Fibroblast of lung (primary cell): ENCODE results near the gene BMP6. TPM values are rescaled to one million over a fixed set of nuclear protein-coding genes. Genes with fewer than 3 reads are reported as not detected.

Experiments
- DNase-seq, 2 donors: peaks; one replicate each; pipeline versions ENCODE4 v3.0.0 to v3.0.0-alpha.2; 2010; ENCODE audit warnings: low read depth in 2 of 2
- H2AFZ ChIP-seq: 2 replicates; pipeline ENCODE4 v1.5.1; 2012; ENCODE audit warnings: low read length, control low read depth, inconsistent platforms
- H3K27ac ChIP-seq: 2 replicates; pipeline ENCODE4 v1.5.1; 2011; ENCODE audit warnings: low read length, control low read depth; ENCODE audit not compliant: insufficient read depth
- H3K27me3 ChIP-seq: 2 replicates; pipeline ENCODE4 v1.5.1; 2011; ENCODE audit warnings: mild to moderate bottlenecking, low read length; ENCODE audit not compliant: control insufficient read depth, insufficient read depth
- H3K36me3 ChIP-seq: 2 replicates; pipeline ENCODE4 v1.5.1; 2011; ENCODE audit warnings: low read length; ENCODE audit not compliant: control insufficient read depth, insufficient read depth
- H3K4me1 ChIP-seq: 2 replicates; pipeline ENCODE4 v1.5.1; 2011; ENCODE audit warnings: low read length; ENCODE audit not compliant: control insufficient read depth, insufficient read depth; ENCODE audit errors: extremely low read depth
- H3K4me2 ChIP-seq: 2 replicates; pipeline ENCODE4 v1.5.1; 2011; ENCODE audit warnings: low read length, control low read depth; ENCODE audit not compliant: insufficient read depth; ENCODE audit errors: extremely low read depth
- H3K4me3 ChIP-seq, 4 experiments: fragments of 200-600 bp in 1 of 4; sonication (generic) in 1 of 4; replicated peaks in 1 of 4; 2 replicates each; pipeline ENCODE4 v1.5.1; 2011 to 2016; ENCODE audit warnings: low read length in 4 of 4, low read depth in 3 of 4, mild to moderate bottlenecking in 3 of 4, control low read depth in 2 of 4, inconsistent platforms in 1 of 4, mixed read lengths in 1 of 4; ENCODE audit not compliant: insufficient read depth in 1 of 4; ENCODE audit errors: control extremely low read depth in 1 of 4
- H3K79me2 ChIP-seq: 2 replicates; pipeline ENCODE4 v1.5.1; 2012; ENCODE audit warnings: mild to moderate bottlenecking, low read length, inconsistent platforms; ENCODE audit not compliant: control insufficient read depth, insufficient read depth
- H3K9ac ChIP-seq: 2 replicates; pipeline ENCODE4 v1.5.1; 2011; ENCODE audit warnings: mild to moderate bottlenecking, low read length, control low read depth; ENCODE audit not compliant: insufficient read depth
- H3K9me3 ChIP-seq: 2 replicates; pipeline ENCODE4 v1.5.1; 2012; ENCODE audit warnings: low read depth, low read length; ENCODE audit not compliant: control insufficient read depth, insufficient read depth
- H4K20me1 ChIP-seq: 2 replicates; pipeline ENCODE4 v1.5.1; 2011; ENCODE audit warnings: low read length; ENCODE audit not compliant: control insufficient read depth, insufficient read depth; ENCODE audit errors: extremely low read depth
- EZH2 ChIP-seq: IDR thresholded peaks from 2 replicates; pipeline ENCODE4 v1.5.1; 2012; ENCODE audit warnings: low read length, control low read depth, mild to moderate bottlenecking; ENCODE audit errors: missing control alignments
- polyA plus RNA-seq, 2 donors: library from polyadenylated mRNA; depleted of rRNA in 1 of 2; stranded (reverse) in 1 of 2; unstranded in 1 of 2; fragments of >200 nt; gene quantifications; 2 replicates each; pipeline ENCODE4 v1.2.1, GENCODE V29; 2011 to 2012; ENCODE audit warnings: missing spikeins in 1 of 2
- total RNA-seq: library from RNA; depleted of rRNA; stranded (reverse); fragments of >200 nt; gene quantifications from 2 replicates; pipeline ENCODE4 v1.2.1, GENCODE V29; 2014
- TF ChIP-seq, protein P1 (sequence below), 2 donors: IDR thresholded peaks in 1 of 2; conservative IDR thresholded peaks in 1 of 2; 1 replicate in 1 of 2; 2 replicates in 1 of 2; pipeline ENCODE4 v1.5.1; 2011 to 2012; ENCODE audit warnings: low read length in 2 of 2, control low read depth in 1 of 2, inconsistent platforms in 1 of 2, low read depth in 1 of 2, mild to moderate bottlenecking in 1 of 2

The BMP6 gene
- total and polyA plus RNA-seq, 2 donors (not counting 1 experiment from before 2014, with no cell fraction given): under 0.01 to 0.20 TPM

DNA sequence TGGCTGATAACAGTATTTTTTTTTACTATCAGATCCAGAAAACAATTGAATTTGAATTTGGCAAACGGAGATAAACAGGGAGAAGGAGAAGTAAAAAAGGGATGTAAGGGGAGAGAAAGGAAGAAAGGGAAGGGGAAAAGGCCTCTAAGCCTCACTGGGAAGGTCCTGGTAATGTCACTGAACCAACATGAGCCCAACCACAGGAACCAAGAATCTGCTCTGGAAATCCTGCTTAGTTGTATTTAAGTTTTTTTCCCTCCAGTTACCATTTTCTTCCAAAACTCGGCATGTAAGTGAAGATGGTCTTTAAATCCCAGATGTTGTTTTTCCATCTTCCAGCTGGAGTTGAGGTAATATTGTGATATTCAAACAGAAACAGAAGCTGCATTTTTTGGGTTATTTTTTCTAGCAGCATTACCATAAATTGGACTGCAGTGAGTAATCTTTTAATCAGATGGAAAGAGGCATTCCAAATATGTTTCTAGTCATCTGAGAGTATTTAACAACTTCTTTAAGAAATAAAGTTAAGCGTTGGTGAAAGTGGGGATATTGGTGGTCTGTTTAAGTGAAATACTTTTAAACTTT lies 93.6 kb downstream of the BMP6 start:
- Histone ChIP-seq H3K36me3 (no peaks in the 10 kb centered on the region), H2AFZ (no peak overlapping the region), H3K27me3 (no peaks in the 10 kb centered on the region), H3K4me1 (no peaks in the 10 kb centered on the region), H3K4me2 (no peak overlapping the region), H3K27ac (no peak overlapping the region), H3K4me3 (no peak overlapping the region), H3K9me3 (no peaks in the 10 kb centered on the region), H4K20me1 (no peaks in the 10 kb centered on the region), H3K9ac (no peak overlapping the region), H3K79me2 (no peaks in the 10 kb centered on the region)
- no peak for TF ChIP-seq EZH2
- TF ChIP-seq, protein P1, sequence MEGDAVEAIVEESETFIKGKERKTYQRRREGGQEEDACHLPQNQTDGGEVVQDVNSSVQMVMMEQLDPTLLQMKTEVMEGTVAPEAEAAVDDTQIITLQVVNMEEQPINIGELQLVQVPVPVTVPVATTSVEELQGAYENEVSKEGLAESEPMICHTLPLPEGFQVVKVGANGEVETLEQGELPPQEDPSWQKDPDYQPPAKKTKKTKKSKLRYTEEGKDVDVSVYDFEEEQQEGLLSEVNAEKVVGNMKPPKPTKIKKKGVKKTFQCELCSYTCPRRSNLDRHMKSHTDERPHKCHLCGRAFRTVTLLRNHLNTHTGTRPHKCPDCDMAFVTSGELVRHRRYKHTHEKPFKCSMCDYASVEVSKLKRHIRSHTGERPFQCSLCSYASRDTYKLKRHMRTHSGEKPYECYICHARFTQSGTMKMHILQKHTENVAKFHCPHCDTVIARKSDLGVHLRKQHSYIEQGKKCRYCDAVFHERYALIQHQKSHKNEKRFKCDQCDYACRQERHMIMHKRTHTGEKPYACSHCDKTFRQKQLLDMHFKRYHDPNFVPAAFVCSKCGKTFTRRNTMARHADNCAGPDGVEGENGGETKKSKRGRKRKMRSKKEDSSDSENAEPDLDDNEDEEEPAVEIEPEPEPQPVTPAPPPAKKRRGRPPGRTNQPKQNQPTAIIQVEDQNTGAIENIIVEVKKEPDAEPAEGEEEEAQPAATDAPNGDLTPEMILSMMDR (conservative IDR thresholded peaks at IDR 0.05 in 1 of 2, IDR thresholded peaks at IDR 0.05 in 1 of 2; ENCODE audit: low read depth in 1 of 2, low read length in 2 of 2): no peak
- DNase-seq: peak in 1 of 2 donors; percentile 59

DNA sequence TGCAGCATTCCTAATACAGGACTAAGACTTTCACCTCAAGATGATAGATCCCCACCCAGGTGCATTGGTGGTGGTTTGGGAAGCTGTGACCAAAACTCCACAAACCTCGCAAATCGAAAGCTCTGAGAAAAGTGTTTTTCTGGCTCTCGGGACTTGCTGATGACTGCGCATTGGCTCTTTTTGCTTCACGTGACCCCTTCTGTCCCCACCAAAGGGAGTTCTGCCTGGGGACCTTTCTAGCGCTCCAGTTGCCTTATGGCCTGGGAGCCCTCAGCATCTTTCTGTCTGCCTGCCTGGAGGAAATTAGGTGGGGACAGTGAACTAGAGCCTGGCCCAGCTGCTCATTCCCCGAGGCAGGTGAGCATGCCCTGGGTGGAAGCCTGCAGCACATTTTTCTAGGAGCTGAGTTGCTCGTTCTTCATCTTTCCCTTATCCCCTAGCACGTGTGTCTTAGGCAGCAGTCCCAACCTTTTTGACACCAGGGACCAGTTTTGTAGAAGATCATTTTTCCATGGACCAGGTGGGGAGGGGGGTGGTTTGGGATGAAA lies 94.5 kb downstream of the BMP6 start:
- Histone ChIP-seq H2AFZ (no peak overlapping the region), H4K20me1 (no peaks in the 10 kb centered on the region), H3K36me3 (no peaks in the 10 kb centered on the region), H3K9me3 (no peaks in the 10 kb centered on the region), H3K27me3 (no peaks in the 10 kb centered on the region), H3K9ac (no peak overlapping the region), H3K79me2 (no peaks in the 10 kb centered on the region), H3K4me1 (no peaks in the 10 kb centered on the region), H3K4me2 (no peak overlapping the region), H3K27ac (no peak overlapping the region), H3K4me3 (no peak overlapping the region)
- TF ChIP-seq, protein P1 (conservative IDR thresholded peaks at IDR 0.05 in 1 of 2, IDR thresholded peaks at IDR 0.05 in 1 of 2; ENCODE audit: low read depth in 1 of 2, low read length in 2 of 2): no peak
- TF ChIP-seq EZH2: no peak
- no peak for DNase-seq

DNA sequence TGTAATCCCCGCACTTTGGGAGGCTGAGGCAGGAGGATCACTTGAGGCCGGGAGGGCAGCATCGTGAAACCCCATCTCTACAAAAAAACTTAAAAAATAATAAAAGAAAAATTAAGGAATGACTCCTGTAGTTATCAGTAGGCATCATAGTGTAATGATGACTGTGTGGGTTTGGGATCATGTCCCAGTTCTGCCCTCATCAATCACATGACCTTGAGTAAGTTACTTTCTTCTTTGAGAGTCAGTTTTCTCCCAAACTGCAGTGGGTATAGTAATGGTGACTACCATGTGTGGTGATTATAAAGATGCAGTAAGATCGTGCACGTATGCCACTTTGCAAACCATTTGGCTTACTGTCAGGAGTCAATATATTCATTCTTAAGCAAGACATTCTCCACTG lies 95.5 kb downstream of the BMP6 start:
- H3K27ac ChIP-seq: no peak overlapping the region
- no peaks in the 10 kb centered on the region for H3K27me3 ChIP-seq
- H4K20me1 ChIP-seq: no peaks in the 10 kb centered on the region
- no peak for TF ChIP-seq EZH2
- TF ChIP-seq, protein P1 (conservative IDR thresholded peaks at IDR 0.05 in 1 of 2, IDR thresholded peaks at IDR 0.05 in 1 of 2; ENCODE audit: low read depth in 1 of 2, low read length in 2 of 2): no peak
- H2AFZ ChIP-seq: no peak overlapping the region
- DNase-seq: peak; percentile 3 to 65
- no peaks in the 10 kb centered on the region for H3K79me2 ChIP-seq
- no peaks in the 10 kb centered on the region for H3K4me1 ChIP-seq
- H3K36me3 ChIP-seq: no peaks in the 10 kb centered on the region
- H3K4me3 ChIP-seq: no peak overlapping the region
- no peak overlapping the region for H3K9ac ChIP-seq
- H3K9me3 ChIP-seq: no peaks in the 10 kb centered on the region
- no peak overlapping the region for H3K4me2 ChIP-seq
